GM18502 (cell line): ENCODE measurements around the gene C16orf95.

Experiments used
- ATAC-seq: cut with Tn5 transposase; IDR thresholded peaks from one replicate; pipeline ENCODE4 v1.9.1; 2021; ENCODE audit warnings: mild to moderate bottlenecking; ENCODE audit not compliant: unreplicated experiment, poor library complexity

C16orf95 gene

GRCh38 chr16:87319997-87320491 lies 2.9 kb upstream of the C16orf95 start:
- no peak for ATAC-seq

- no peak for ATAC-seq
Measured at GRCh38 chr16:87319011-87319410, 1.8 kb upstream of the C16orf95 start.

- ATAC-seq: peak; percentile 17
Measured at GRCh38 chr16:87317750-87318644, 805 bp upstream of the C16orf95 start.

GRCh38 chr16:87316450-87316922 lies 706 bp downstream of the C16orf95 start:
- ATAC-seq: no peak

- no peak for ATAC-seq
Measured at GRCh38 chr16:87314990-87315420, 2.2 kb downstream of the C16orf95 start.

GRCh38 chr16:87312008-87312407 lies 5.2 kb downstream of the C16orf95 start:
- no peak for ATAC-seq

- no peak for ATAC-seq
Measured at GRCh38 chr16:87311387-87311786, 5.8 kb downstream of the C16orf95 start.

- ATAC-seq: no peak
Measured at GRCh38 chr16:87310610-87311009, 6.6 kb downstream of the C16orf95 start.

GRCh38 chr16:87309620-87310525 lies 7.3 kb downstream of the C16orf95 start:
- ATAC-seq: no peak

- no peak for ATAC-seq
Measured at GRCh38 chr16:87308826-87309225, 8.4 kb downstream of the C16orf95 start.

- no peak for ATAC-seq
Measured at GRCh38 chr16:87306516-87306915, 10.7 kb downstream of the C16orf95 start.

- no peak for ATAC-seq
Measured at GRCh38 chr16:87305505-87306391, 11.4 kb downstream of the C16orf95 start.

- no peak for ATAC-seq
Measured at GRCh38 chr16:87304951-87305350, 12.2 kb downstream of the C16orf95 start.

- no peak for ATAC-seq
Measured at GRCh38 chr16:87303962-87304521, 13.2 kb downstream of the C16orf95 start.

- ATAC-seq: no peak
Measured at GRCh38 chr16:87303431-87303930, 13.7 kb downstream of the C16orf95 start.

- no peak for ATAC-seq
Measured at GRCh38 chr16:87298857-87299465, 18.2 kb downstream of the C16orf95 start.

- ATAC-seq: no peak
Measured at GRCh38 chr16:87297918-87298631, 19.1 kb downstream of the C16orf95 start.

- ATAC-seq: no peak
Measured at GRCh38 chr16:87297407-87297806, 19.8 kb downstream of the C16orf95 start.
